SU-DHL-6 (cell line): ENCODE measurements around the gene OR3A3.
"Not testable (repeated sequence)": the region's sequence is repeated elsewhere in the genome, so short reads cannot be mapped to it uniquely, and the experiment has no call there.

Source experiments
- H2AFZ ChIP-seq: fragments of 200-600 bp; sonication (generic); 2 replicates; pipeline ENCODE4 v1.6.1; 2014; ENCODE audit warnings: low read depth, mild to moderate bottlenecking, moderate library complexity, mixed read lengths, antibody characterized with exemption, low read length; ENCODE audit not compliant: severe bottlenecking
- H3F3A ChIP-seq: fragments of 200-600 bp; shearing (Covaris generic); 2 replicates; pipeline ENCODE4 v1.6.0; 2016; ENCODE audit warnings: antibody characterized with exemption, mild to moderate bottlenecking; ENCODE audit not compliant: insufficient read depth
- H3K27ac ChIP-seq: fragments of 200-600 bp; sonication (generic); 2 replicates; pipeline ENCODE4 v1.5.1; 2016; ENCODE audit warnings: low read depth, mild to moderate bottlenecking, low read length, moderate library complexity, mixed read lengths
- H3K27me3 ChIP-seq: fragments of 200-600 bp; sonication (generic), shearing (Covaris generic); 2 replicates; pipeline ENCODE4 v1.6.0; 2014; ENCODE audit warnings: mild to moderate bottlenecking, low read length
- H3K36me3 ChIP-seq: fragments of 200-600 bp; sonication (generic); 2 replicates; pipeline ENCODE4 v1.6.1; 2014; ENCODE audit warnings: mild to moderate bottlenecking, low read length, mixed read lengths
- H3K4me2 ChIP-seq: fragments of 300-600, 200-600 bp; shearing (Covaris generic), sonication (generic); 2 replicates; pipeline ENCODE4 v1.6.0; 2014; ENCODE audit warnings: low read length, low read depth, mild to moderate bottlenecking; ENCODE audit not compliant: poor library complexity, severe bottlenecking
- H3K4me3 ChIP-seq: fragments of 200-600 bp; sonication (generic); 2 replicates; pipeline ENCODE4 v1.5.1; 2014; ENCODE audit warnings: antibody characterized with exemption, low read length, mild to moderate bottlenecking, mixed read lengths; ENCODE audit not compliant: insufficient read depth, poor library complexity, severe bottlenecking
- H3K79me2 ChIP-seq: fragments of 200-600 bp; sonication (generic); 2 replicates; pipeline ENCODE4 v1.6.1; 2014; ENCODE audit warnings: mild to moderate bottlenecking, low read length, moderate library complexity; ENCODE audit not compliant: insufficient read depth
- H3K9ac ChIP-seq: fragments of 200-600 bp; sonication (generic); 2 replicates; pipeline ENCODE4 v1.7.0; 2014; ENCODE audit warnings: mild to moderate bottlenecking, low read length
- H3K9me2 ChIP-seq: fragments of 200-600 bp; sonication (generic); replicated peaks from 2 replicates; pipeline ENCODE4 v1.6.1; 2014; ENCODE audit warnings: low read length; ENCODE audit not compliant: insufficient read depth
- H3K9me3 ChIP-seq: fragments of 200-600 bp; sonication (generic); 2 replicates; pipeline ENCODE4 v1.6.1; 2014; ENCODE audit warnings: low read length, mixed read lengths; ENCODE audit not compliant: insufficient read depth
- H4K20me1 ChIP-seq: fragments of 200-600 bp; sonication (generic); 2 replicates; pipeline ENCODE4 v1.6.1; 2014; ENCODE audit warnings: low read depth, mild to moderate bottlenecking, antibody characterized with exemption, low read length, moderate library complexity, mixed read lengths
- EZH2phosphoT487 ChIP-seq: fragments of 200-600 bp; sonication (generic), shearing (Covaris generic); conservative IDR thresholded peaks from 2 replicates; pipeline ENCODE4 v1.6.1; 2018; ENCODE audit warnings: mild to moderate bottlenecking, antibody characterized with exemption, low read length, moderate library complexity, mixed read lengths
- TF ChIP-seq, protein P1 (sequence below): fragments of 200-600 bp; sonication (generic); IDR thresholded peaks from one replicate; pipeline ENCODE4 v1.5.1; 2017; ENCODE audit warnings: antibody characterized with exemption, mild to moderate bottlenecking, low read length, moderate library complexity; ENCODE audit not compliant: insufficient read depth, poor library complexity, severe bottlenecking

Gene OR3A3

DNA sequence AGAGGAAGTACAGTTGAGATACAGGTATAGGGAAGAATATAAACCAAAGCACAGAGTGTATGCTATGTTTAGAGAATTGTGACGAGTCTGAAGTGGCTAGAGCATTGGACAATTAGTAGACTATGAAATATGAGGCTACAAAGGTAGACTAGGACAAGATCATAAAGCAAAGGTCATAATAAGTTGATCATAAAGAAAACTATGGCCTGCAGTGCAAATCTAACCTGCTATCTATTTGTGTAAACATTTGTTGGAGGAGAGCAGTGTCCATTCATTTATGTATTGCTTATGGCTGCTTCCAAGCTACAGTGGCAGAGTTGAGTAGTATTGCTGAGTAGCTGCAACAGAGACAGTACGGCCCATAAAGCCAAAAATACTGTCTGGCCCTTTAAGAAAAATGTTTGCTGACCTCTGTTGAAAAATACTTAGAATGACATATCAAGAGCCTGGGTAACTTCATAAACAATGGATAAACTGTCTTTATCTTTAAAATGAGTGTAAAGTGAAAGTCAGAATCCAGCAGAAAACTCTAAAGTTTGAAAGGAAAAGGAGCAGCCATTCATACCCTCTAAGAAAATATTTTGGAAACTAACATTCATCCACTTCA lies 37.0 kb downstream of the OR3A3 start:
- Histone ChIP-seq H3K36me3 (no peaks in the 10 kb centered on the region), H3K9me2 (no peaks in the 10 kb centered on the region), H3K9me3 (no peaks in the 10 kb centered on the region), H3K79me2 (no peaks in the 10 kb centered on the region), H3K27ac (no peak overlapping the region), H4K20me1 (no peaks in the 10 kb centered on the region), H3K4me3 (no peak overlapping the region), H3K4me2 (no peak overlapping the region), H3K27me3 (no peaks in the 10 kb centered on the region), H2AFZ (no peak overlapping the region), H3F3A (no peaks in the 10 kb centered on the region), H3K9ac (no peak overlapping the region)
- TF ChIP-seq, protein P1, sequence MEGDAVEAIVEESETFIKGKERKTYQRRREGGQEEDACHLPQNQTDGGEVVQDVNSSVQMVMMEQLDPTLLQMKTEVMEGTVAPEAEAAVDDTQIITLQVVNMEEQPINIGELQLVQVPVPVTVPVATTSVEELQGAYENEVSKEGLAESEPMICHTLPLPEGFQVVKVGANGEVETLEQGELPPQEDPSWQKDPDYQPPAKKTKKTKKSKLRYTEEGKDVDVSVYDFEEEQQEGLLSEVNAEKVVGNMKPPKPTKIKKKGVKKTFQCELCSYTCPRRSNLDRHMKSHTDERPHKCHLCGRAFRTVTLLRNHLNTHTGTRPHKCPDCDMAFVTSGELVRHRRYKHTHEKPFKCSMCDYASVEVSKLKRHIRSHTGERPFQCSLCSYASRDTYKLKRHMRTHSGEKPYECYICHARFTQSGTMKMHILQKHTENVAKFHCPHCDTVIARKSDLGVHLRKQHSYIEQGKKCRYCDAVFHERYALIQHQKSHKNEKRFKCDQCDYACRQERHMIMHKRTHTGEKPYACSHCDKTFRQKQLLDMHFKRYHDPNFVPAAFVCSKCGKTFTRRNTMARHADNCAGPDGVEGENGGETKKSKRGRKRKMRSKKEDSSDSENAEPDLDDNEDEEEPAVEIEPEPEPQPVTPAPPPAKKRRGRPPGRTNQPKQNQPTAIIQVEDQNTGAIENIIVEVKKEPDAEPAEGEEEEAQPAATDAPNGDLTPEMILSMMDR: no peak
- TF ChIP-seq EZH2phosphoT487: no peak

DNA sequence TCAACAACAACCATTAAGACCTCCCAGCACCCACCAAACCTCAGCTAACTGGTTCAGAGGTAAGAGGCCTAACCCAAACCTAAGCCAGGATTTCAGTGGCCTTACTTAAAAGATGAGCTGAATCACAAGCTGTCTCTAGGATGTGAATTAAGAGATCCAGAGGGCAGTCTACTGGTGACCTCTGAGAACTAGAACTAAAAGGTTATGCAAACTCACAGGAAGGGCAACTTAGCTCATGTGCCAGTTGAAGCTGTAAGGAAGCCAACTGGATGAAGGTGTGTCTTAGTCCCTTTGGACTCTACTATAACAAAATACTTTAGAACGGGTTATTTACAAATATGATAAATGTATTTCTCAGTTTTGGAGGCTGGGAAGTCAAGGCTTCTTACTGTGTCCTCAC lies 55.2 kb downstream of the OR3A3 start:
- H3K4me3 ChIP-seq, H3K27me3 ChIP-seq, H3K27ac ChIP-seq, H3K9me2 ChIP-seq, H4K20me1 ChIP-seq, H3K4me2 ChIP-seq, H3K9me3 ChIP-seq, H3K79me2 ChIP-seq, H3K9ac ChIP-seq, H3K36me3 ChIP-seq, H3F3A ChIP-seq, H2AFZ ChIP-seq: not testable (repeated sequence)

DNA sequence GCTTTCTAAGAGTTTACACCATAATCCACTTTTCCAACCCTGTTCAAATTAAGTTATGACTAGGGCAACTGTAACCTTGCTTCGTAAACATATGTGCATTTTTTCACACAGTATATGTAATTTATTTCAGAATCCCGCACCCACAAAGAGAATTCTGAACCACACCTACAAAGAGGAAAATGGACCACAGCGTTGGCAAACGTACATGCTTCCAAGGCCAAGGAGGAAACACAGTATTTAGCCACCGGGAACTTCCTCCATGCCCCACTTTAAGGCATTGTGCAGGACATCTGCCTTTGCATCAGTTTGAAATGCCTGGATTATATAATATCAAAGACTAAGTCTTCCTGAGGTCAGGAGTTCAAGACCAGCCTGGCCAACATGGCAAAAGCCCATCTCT lies 58.4 kb downstream of the OR3A3 start:
- Histone ChIP-seq H4K20me1 (no peaks in the 10 kb centered on the region), H2AFZ (no peak overlapping the region), H3K9me2 (no peaks in the 10 kb centered on the region), H3F3A (no peaks in the 10 kb centered on the region), H3K27me3 (no peaks in the 10 kb centered on the region), H3K9me3 (no peaks in the 10 kb centered on the region), H3K4me2 (no peak overlapping the region), H3K27ac (no peak overlapping the region), H3K4me3 (no peak overlapping the region), H3K9ac (no peak overlapping the region), H3K79me2 (no peaks in the 10 kb centered on the region), H3K36me3 (no peaks in the 10 kb centered on the region)
- TF ChIP-seq, protein P1: no peak
- no peak for TF ChIP-seq EZH2phosphoT487

DNA sequence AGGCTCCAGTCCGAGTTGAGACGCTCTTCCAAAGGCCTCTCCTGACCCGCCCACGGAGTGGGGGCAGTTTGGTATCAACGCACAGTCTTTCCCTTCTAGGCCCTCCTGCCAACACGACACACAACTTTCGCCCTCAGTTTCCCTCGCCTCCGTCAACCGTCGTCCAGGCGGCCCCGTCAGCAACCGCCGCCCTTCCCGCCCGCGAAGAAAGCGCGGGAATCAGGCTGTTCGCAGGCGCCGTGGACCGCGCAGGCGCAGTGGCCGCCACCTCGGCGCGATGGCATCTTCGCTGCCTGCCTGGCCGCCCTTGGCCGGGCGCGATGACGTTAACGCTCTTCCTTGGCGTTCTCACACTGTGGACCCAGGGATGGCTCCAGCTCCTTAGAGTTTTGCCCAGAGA lies 60.4 kb downstream of the OR3A3 start, which contains the start of gene SPATA22:
Gene SPATA22, minus strand, starts transcription at position 221 of the 400 bp plus-strand sequence. CDS start 2,494 bp downstream, outside the sequence.
- Histone ChIP-seq H3K4me3 (no peak within 1 kb of the TSS), H3K36me3 (no peaks in the 10 kb centered on the region), H3F3A (no peaks in the 10 kb centered on the region), H3K9me2 (no peaks in the 10 kb centered on the region), H3K9me3 (no peaks in the 10 kb centered on the region), H3K27ac (no peak within 1 kb of the TSS), H3K27me3 (no peaks in the 10 kb centered on the region), H2AFZ (no peak within 1 kb of the TSS), H4K20me1 (no peaks in the 10 kb centered on the region), H3K4me2 (no peak within 1 kb of the TSS), H3K9ac (no peak within 1 kb of the TSS), H3K79me2 (no peaks in the 10 kb centered on the region)
- no peak for TF ChIP-seq EZH2phosphoT487
- TF ChIP-seq, protein P1: no peak
